Nephron (organoid): Measurements from ENCODE around the gene SP2.

ENCODE experiments used
- H3K27ac Mint-ChIP-seq, 3 experiments: 2 replicates each; pipeline ENCODE4 v1.8.0; 2020; ENCODE audit warnings: mixed read lengths in 3 of 3, mild to moderate bottlenecking in 2 of 3, moderate library complexity in 1 of 3
- H3K27me3 Mint-ChIP-seq: 2 replicates; pipeline ENCODE4 v1.8.0; 2021; ENCODE audit warnings: low read depth, mild to moderate bottlenecking, moderate library complexity, mixed read lengths
- H3K36me3 Mint-ChIP-seq: 2 replicates; pipeline ENCODE4 v1.8.0; 2020; ENCODE audit warnings: low read depth, mixed read lengths
- H3K4me1 Mint-ChIP-seq: 2 replicates; pipeline ENCODE4 v1.8.0; 2020; ENCODE audit warnings: mixed read lengths
- H3K4me3 Mint-ChIP-seq, 3 experiments: 2 replicates each; pipeline ENCODE4 v1.8.0; 2020; ENCODE audit warnings: mild to moderate bottlenecking in 3 of 3, mixed read lengths in 3 of 3, moderate library complexity in 2 of 3
- H3K9me3 Mint-ChIP-seq: 2 replicates; pipeline ENCODE4 v1.8.0; 2020; ENCODE audit warnings: mixed read lengths
- TF ChIP-seq, protein P1 (sequence below), 3 experiments: fragments of 200-600 bp; sonication (generic); IDR thresholded peaks; one replicate each; pipeline ENCODE4 v1.5.0; 2021; ENCODE audit warnings: antibody characterized with exemption in 3 of 3; ENCODE audit not compliant: unreplicated experiment in 3 of 3

The SP2 gene

DNA sequence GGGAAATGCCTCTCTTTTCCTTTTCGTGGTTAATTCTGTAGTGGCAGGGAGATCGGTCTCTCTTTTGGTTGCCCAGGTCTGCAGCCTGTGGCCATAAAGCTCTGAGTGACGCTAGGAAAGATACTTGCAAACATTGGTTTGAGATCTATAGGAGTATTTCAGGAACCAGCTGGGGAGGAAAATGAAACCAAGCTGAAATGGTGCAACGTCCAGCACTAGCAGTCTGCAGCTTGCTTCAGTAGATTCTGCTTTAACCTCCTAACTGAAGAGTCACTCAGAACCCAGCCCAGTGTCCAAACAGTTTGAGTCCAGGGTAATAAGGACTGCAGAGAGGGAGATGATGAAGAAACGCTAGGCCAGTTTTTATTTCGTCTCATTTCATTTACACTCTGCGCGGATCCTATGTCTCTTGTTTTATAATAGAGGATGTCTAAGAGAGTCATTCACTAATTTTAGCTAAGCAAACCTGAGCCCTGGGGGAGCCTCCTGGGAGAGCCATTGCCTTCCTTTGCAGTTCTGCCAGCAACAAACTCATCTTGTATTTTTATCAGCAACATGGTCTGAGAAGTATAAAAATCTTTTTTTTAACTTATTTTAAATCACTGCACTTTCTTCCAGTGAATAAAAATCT, 12.0 kb downstream of the SP2 start:
- no peak overlapping the region for H3K27ac Mint-ChIP-seq
- H3K27me3 Mint-ChIP-seq = no peaks in the 10 kb centered on the region
- peaks cover 10% of the 10 kb centered on the region for H3K36me3 Mint-ChIP-seq
- TF ChIP-seq, protein P1, sequence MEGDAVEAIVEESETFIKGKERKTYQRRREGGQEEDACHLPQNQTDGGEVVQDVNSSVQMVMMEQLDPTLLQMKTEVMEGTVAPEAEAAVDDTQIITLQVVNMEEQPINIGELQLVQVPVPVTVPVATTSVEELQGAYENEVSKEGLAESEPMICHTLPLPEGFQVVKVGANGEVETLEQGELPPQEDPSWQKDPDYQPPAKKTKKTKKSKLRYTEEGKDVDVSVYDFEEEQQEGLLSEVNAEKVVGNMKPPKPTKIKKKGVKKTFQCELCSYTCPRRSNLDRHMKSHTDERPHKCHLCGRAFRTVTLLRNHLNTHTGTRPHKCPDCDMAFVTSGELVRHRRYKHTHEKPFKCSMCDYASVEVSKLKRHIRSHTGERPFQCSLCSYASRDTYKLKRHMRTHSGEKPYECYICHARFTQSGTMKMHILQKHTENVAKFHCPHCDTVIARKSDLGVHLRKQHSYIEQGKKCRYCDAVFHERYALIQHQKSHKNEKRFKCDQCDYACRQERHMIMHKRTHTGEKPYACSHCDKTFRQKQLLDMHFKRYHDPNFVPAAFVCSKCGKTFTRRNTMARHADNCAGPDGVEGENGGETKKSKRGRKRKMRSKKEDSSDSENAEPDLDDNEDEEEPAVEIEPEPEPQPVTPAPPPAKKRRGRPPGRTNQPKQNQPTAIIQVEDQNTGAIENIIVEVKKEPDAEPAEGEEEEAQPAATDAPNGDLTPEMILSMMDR (IDR thresholded peaks at IDR 0.05; ENCODE audit: unreplicated experiment in 3 of 3) = no peak
- H3K9me3 Mint-ChIP-seq = no peaks in the 10 kb centered on the region
- H3K4me1 Mint-ChIP-seq = peaks cover 38% of the 10 kb centered on the region
- H3K4me3 Mint-ChIP-seq = no peak overlapping the region

DNA sequence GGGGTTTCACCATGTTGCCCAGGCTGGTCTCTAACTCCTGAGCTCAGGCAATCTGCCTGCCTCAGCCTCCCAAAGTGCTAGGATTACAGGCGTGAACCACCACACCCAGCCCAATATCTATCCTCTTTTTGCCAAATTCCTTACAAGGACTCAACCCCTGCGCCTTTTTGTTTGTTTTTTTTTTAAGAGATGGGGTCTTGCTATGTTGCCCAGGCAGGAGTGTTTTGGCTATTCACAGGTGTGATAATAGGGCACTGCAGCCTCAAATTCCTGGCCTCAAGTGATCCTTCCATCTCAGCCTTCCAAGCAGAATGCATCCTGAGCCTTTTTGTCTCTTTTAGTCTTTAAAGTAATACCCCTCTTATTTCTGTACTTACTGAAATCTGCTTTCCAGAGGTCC, 17.0 kb downstream of the SP2 start:
- Mint-ChIP-seq H3K27ac (no peak overlapping the region), H3K36me3 (peaks cover 32% of the 10 kb centered on the region), H3K27me3 (no peaks in the 10 kb centered on the region), H3K4me1 (peaks cover 28% of the 10 kb centered on the region), H3K9me3 (no peaks in the 10 kb centered on the region), H3K4me3 (no peak overlapping the region)
- TF ChIP-seq, protein P1 (IDR thresholded peaks at IDR 0.05; ENCODE audit: unreplicated experiment in 3 of 3) = no peak

DNA sequence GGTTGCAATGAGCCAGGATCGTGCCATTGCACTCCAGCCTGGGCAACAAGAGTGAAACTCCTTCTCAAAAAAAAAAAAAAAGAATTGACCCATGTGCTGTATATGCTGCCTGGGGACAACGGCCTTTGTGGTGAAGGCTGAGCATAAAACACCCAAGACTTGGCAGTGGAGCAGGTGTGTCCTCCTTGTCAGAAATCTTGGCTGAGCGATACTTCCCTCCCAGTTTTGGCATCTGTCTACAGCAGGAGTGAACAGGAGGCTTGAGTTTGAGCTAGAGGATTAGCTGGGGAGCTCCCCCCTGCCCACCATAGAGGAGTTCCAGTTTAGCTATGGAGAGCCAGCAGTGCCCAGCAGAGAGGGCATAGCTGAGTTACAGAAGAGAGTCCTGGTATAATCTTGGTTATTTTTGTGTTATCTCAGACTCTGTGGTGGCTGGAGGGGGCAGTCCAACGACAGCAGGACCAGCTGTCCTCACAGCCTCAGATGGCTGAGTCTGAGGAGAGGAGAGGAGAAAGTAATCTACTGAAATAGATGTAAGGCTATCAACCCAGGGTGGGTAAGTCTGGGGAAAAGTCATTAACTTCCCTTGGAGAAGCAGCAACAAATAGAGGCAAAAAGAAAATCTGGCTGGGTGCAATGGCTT, 18.4 kb downstream of the SP2 start:
- peak overlapping the region in 2 of 3 experiments; percentile 15 to 46 for H3K27ac Mint-ChIP-seq
- peaks cover 27% of the 10 kb centered on the region for H3K4me1 Mint-ChIP-seq
- peaks cover 37% of the 10 kb centered on the region for H3K36me3 Mint-ChIP-seq
- TF ChIP-seq, protein P1 (IDR thresholded peaks at IDR 0.05; ENCODE audit: unreplicated experiment in 3 of 3) = no peak
- H3K9me3 Mint-ChIP-seq = no peaks in the 10 kb centered on the region
- no peaks in the 10 kb centered on the region for H3K27me3 Mint-ChIP-seq
- no peak overlapping the region for H3K4me3 Mint-ChIP-seq

DNA sequence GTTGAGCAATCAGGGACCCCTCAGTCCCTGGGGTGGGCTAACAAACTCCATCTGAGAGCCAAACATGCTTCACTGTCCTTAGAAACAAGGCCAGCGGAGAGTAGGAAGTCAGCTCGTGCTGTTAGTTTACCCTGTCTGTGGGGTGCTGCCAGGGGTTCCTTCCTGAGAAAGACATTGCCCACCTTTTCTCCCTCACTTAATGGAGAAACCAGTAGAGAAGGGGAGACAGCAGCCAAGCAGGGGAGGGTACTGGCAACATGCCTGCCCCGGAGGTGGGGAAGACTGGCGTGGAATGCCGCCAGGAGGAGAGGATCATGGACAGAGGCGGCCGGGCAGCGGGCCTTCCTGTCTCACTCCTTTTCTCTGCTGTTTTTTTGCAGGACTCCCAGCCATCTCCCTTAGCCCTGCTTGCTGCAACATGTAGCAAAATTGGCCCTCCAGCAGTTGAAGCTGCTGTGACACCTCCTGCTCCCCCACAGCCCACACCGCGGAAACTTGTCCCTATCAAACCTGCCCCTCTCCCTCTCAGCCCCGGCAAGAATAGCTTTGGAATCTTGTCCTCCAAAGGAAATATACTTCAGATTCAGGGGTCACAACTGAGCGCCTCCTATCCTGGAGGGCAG, 19.9 kb downstream of the SP2 start:
- no peaks in the 10 kb centered on the region for H3K27me3 Mint-ChIP-seq
- H3K9me3 Mint-ChIP-seq = no peaks in the 10 kb centered on the region
- H3K27ac Mint-ChIP-seq = peak overlapping the region in 1 of 3 experiments; percentile 59
- TF ChIP-seq, protein P1 (IDR thresholded peaks at IDR 0.05; ENCODE audit: unreplicated experiment in 3 of 3) = no peak
- H3K4me1 Mint-ChIP-seq = peaks cover 27% of the 10 kb centered on the region
- H3K4me3 Mint-ChIP-seq = no peak overlapping the region
- peaks cover 43% of the 10 kb centered on the region for H3K36me3 Mint-ChIP-seq

DNA sequence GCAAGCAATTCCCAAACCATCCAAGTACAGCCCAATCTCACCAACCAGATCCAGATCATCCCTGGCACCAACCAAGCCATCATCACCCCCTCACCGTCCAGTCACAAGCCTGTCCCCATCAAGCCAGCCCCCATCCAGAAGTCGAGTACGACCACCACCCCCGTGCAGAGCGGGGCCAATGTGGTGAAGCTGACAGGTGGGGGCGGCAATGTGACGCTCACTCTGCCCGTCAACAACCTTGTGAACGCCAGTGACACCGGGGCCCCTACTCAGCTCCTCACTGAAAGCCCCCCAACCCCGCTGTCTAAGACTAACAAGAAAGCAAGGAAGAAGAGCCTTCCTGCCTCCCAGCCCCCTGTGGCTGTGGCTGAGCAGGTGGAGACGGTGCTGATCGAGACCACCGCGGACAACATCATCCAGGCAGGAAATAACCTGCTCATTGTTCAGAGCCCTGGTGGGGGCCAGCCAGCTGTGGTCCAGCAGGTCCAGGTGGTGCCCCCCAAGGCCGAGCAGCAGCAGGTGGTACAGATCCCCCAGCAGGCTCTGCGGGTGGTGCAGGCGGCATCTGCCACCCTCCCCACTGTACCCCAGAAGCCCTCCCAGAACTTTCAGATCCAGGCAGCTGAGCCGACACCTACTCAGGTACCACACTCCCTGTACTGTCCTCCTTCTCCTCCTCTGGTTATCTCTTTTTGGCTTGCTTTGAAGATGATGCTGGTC, 20.6 kb downstream of the SP2 start:
- Mint-ChIP-seq H3K9me3 (no peaks in the 10 kb centered on the region), H3K27ac (peak overlapping the region in 1 of 3 experiments; percentile 59), H3K36me3 (peaks cover 46% of the 10 kb centered on the region), H3K4me3 (no peak overlapping the region), H3K4me1 (peaks cover 27% of the 10 kb centered on the region), H3K27me3 (no peaks in the 10 kb centered on the region)
- TF ChIP-seq, protein P1 (IDR thresholded peaks at IDR 0.05; ENCODE audit: unreplicated experiment in 3 of 3) = no peak
